Neural progenitor cell (in vitro differentiated cells): ENCODE data around the gene ZBTB8OS. TPM values are rescaled to one million over a fixed set of nuclear protein-coding genes. Genes with fewer than 3 reads are reported as not detected.

ENCODE experiments used
- DNase-seq: peaks from one replicate; pipeline ENCODE4 v3.0.0-alpha.2; 2016; ENCODE audit warnings: low spot score
- H2AFZ ChIP-seq: fragments of 200-600 bp; sonication (generic); replicated peaks from 2 replicates; pipeline ENCODE4 v1.6.1; 2016; ENCODE audit warnings: antibody characterized with exemption
- H3F3A ChIP-seq: fragments of 200-600 bp; sonication (generic); 2 replicates; pipeline ENCODE4 v1.6.1; 2016; ENCODE audit warnings: antibody characterized with exemption, low read depth
- H3K27ac ChIP-seq: fragments of 200-600 bp; sonication (generic); 2 replicates; pipeline ENCODE4 v1.5.1; 2016; ENCODE audit warnings: mild to moderate bottlenecking
- H3K27me3 ChIP-seq: fragments of 200-600 bp; sonication (generic); 2 replicates; pipeline ENCODE4 v1.6.1; 2016; ENCODE audit warnings: mild to moderate bottlenecking, moderate library complexity
- H3K36me3 ChIP-seq: fragments of 200-600 bp; sonication (generic); 2 replicates; pipeline ENCODE4 v1.5.1; 2016
- H3K4me1 ChIP-seq: fragments of 200-600 bp; sonication (generic); 2 replicates; pipeline ENCODE4 v1.6.1; 2016; ENCODE audit warnings: mixed run types
- H3K4me2 ChIP-seq: fragments of 200-600 bp; sonication (generic); 2 replicates; pipeline ENCODE4 v1.6.1; 2016
- H3K4me3 ChIP-seq: fragments of 200-600 bp; sonication (generic); 2 replicates; pipeline ENCODE4 v1.5.1; 2016
- H3K79me2 ChIP-seq: fragments of 200-600 bp; sonication (generic); 2 replicates; pipeline ENCODE4 v1.6.1; 2016; ENCODE audit warnings: low read depth
- H3K9ac ChIP-seq: fragments of 200-600 bp; sonication (generic); 2 replicates; pipeline ENCODE4 v1.6.1; 2016
- H3K9me3 ChIP-seq: fragments of 200-600 bp; sonication (generic); 2 replicates; pipeline ENCODE4 v1.5.1; 2016; ENCODE audit warnings: low read depth
- H4K20me1 ChIP-seq: fragments of 200-600 bp; sonication (generic); 2 replicates; pipeline ENCODE4 v1.6.1; 2016; ENCODE audit warnings: low read depth
- H3K27ac Mint-ChIP-seq: 3 replicates; pipeline ENCODE4 v1.8.0; 2021; ENCODE audit warnings: mixed read lengths
- H3K27me3 Mint-ChIP-seq: 2 replicates; pipeline ENCODE4 v1.8.0; 2022; ENCODE audit warnings: low read depth, mild to moderate bottlenecking, inconsistent platforms, moderate library complexity, mixed read lengths; ENCODE audit not compliant: insufficient read depth
- H3K36me3 Mint-ChIP-seq: 3 replicates; pipeline ENCODE4 v1.8.0; 2021; ENCODE audit warnings: mixed read lengths
- H3K4me1 Mint-ChIP-seq: 3 replicates; pipeline ENCODE4 v1.8.0; 2021; ENCODE audit warnings: mixed read lengths
- H3K4me3 Mint-ChIP-seq: 3 replicates; pipeline ENCODE4 v1.8.0; 2021; ENCODE audit warnings: mild to moderate bottlenecking, moderate library complexity, mixed read lengths
- H3K9me3 Mint-ChIP-seq: 3 replicates; pipeline ENCODE4 v1.8.0; 2020; ENCODE audit warnings: mixed read lengths
- CTCF ChIP-seq: fragments of 200-600 bp; sonication (generic); IDR thresholded peaks from 2 replicates; pipeline ENCODE4 v1.5.1; 2017; ENCODE audit warnings: antibody characterized with exemption, mild to moderate bottlenecking
- EZH2 ChIP-seq: fragments of 200-600 bp; sonication (generic); IDR thresholded peaks from 2 replicates; pipeline ENCODE4 v1.6.1; 2017; ENCODE audit warnings: antibody characterized with exemption, mild to moderate bottlenecking, moderate library complexity
- EZH2phosphoT487 ChIP-seq: fragments of 200-600 bp; sonication (generic); IDR thresholded peaks from 2 replicates; pipeline ENCODE4 v1.6.1; 2017; ENCODE audit warnings: antibody characterized with exemption
- total RNA-seq: library from RNA; depleted of rRNA; stranded (reverse); fragments of >200 nt; gene quantifications from 2 replicates; pipeline ENCODE4 v1.2.3, GENCODE V29; 2015; ENCODE audit warnings: low replicate concordance

The ZBTB8OS gene
- total RNA-seq, 1 donor from 2014 or later, result 59.8 TPM

GRCh38 chr1:32684167-32684811, 33.9 kb upstream of the ZBTB8OS start:
- H3K4me1 Mint-ChIP-seq, result no peaks in the 10 kb centered on the region
- H3K27ac Mint-ChIP-seq, result peak overlapping the region; percentile 37
- H3K4me3 ChIP-seq, result no peak overlapping the region
- peaks cover 65% of the 10 kb centered on the region for H3F3A ChIP-seq
- peaks cover 13% of the 10 kb centered on the region for H3K36me3 ChIP-seq
- H3K79me2 ChIP-seq, result no peaks in the 10 kb centered on the region
- no peak overlapping the region for H2AFZ ChIP-seq
- peaks cover 6% of the 10 kb centered on the region for H4K20me1 ChIP-seq
- H3K27me3 ChIP-seq, result no peaks in the 10 kb centered on the region
- no peak for DNase-seq
- H3K4me1 ChIP-seq, result no peaks in the 10 kb centered on the region
- no peak overlapping the region for H3K4me2 ChIP-seq
- no peaks in the 10 kb centered on the region for H3K9me3 Mint-ChIP-seq
- H3K27me3 Mint-ChIP-seq, result peaks cover 1% of the 10 kb centered on the region
- H3K36me3 Mint-ChIP-seq, result peaks cover 22% of the 10 kb centered on the region
- H3K9ac ChIP-seq, result no peak overlapping the region
- H3K27ac ChIP-seq, result peak overlapping the region; percentile 0
- H3K9me3 ChIP-seq, result no peaks in the 10 kb centered on the region
- TF ChIP-seq EZH2, result no peak
- no peak for TF ChIP-seq EZH2phosphoT487
- TF ChIP-seq CTCF, result no peak
- H3K4me3 Mint-ChIP-seq, result no peak overlapping the region

GRCh38 chr1:32683397-32683796, 33.0 kb upstream of the ZBTB8OS start:
- Histone ChIP-seq H3F3A (peaks cover 66% of the 10 kb centered on the region), H3K9ac (no peak overlapping the region), H3K79me2 (no peaks in the 10 kb centered on the region), H2AFZ (no peak overlapping the region), H3K4me2 (no peak overlapping the region), H3K27me3 (no peaks in the 10 kb centered on the region), H4K20me1 (peaks cover 6% of the 10 kb centered on the region), H3K27ac (no peak overlapping the region), H3K4me3 (no peak overlapping the region), H3K4me1 (no peaks in the 10 kb centered on the region), H3K36me3 (peaks cover 13% of the 10 kb centered on the region), H3K9me3 (no peaks in the 10 kb centered on the region)
- Mint-ChIP-seq H3K9me3 (no peaks in the 10 kb centered on the region), H3K27me3 (no peaks in the 10 kb centered on the region), H3K4me3 (no peak overlapping the region), H3K36me3 (peaks cover 22% of the 10 kb centered on the region), H3K27ac (no peak overlapping the region), H3K4me1 (no peaks in the 10 kb centered on the region)
- TF ChIP-seq CTCF (no peak), EZH2 (no peak), EZH2phosphoT487 (no peak)
- no peak for DNase-seq

GRCh38 chr1:32681999-32682398, 31.6 kb upstream of the ZBTB8OS start:
- TF ChIP-seq EZH2 (no peak), EZH2phosphoT487 (no peak), CTCF (no peak)
- H3K4me3 Mint-ChIP-seq, result no peak overlapping the region
- Histone ChIP-seq H2AFZ (no peak overlapping the region), H3K79me2 (no peaks in the 10 kb centered on the region), H4K20me1 (peaks cover 6% of the 10 kb centered on the region), H3K4me2 (no peak overlapping the region), H3K36me3 (peaks cover 13% of the 10 kb centered on the region), H3K27ac (no peak overlapping the region), H3F3A (peaks cover 63% of the 10 kb centered on the region), H3K9me3 (no peaks in the 10 kb centered on the region), H3K27me3 (no peaks in the 10 kb centered on the region), H3K4me1 (no peaks in the 10 kb centered on the region), H3K9ac (no peak overlapping the region), H3K4me3 (no peak overlapping the region)
- no peaks in the 10 kb centered on the region for H3K27me3 Mint-ChIP-seq
- no peaks in the 10 kb centered on the region for H3K9me3 Mint-ChIP-seq
- no peaks in the 10 kb centered on the region for H3K4me1 Mint-ChIP-seq
- peaks cover 29% of the 10 kb centered on the region for H3K36me3 Mint-ChIP-seq
- DNase-seq, result no peak
- H3K27ac Mint-ChIP-seq, result no peak overlapping the region
